OCI-LY1 (cell line): ENCODE data around the gene MB.

Experiments used
- H2AFZ ChIP-seq: fragments of 200-600 bp; sonication (generic), shearing (Covaris generic); 2 replicates; pipeline ENCODE4 v1.6.0; 2014; ENCODE audit warnings: antibody characterized with exemption, mild to moderate bottlenecking, low read length
- H3F3A ChIP-seq: fragments of 200-600 bp; sonication (generic), shearing (Covaris generic); 2 replicates; pipeline ENCODE4 v1.6.0; 2014; ENCODE audit warnings: mild to moderate bottlenecking, antibody characterized with exemption, low read length, moderate library complexity; ENCODE audit not compliant: insufficient read depth
- H3K27ac ChIP-seq: fragments of 200-600 bp; sonication (generic); 2 replicates; pipeline ENCODE4 v1.5.1; 2014; ENCODE audit warnings: low read length, mixed run types, mild to moderate bottlenecking, low read depth; ENCODE audit not compliant: poor library complexity, severe bottlenecking
- H3K27me3 ChIP-seq: fragments of 200-600 bp; sonication (generic); 2 replicates; pipeline ENCODE4 v1.6.0; 2014; ENCODE audit warnings: antibody characterized with exemption, mild to moderate bottlenecking, low read length, moderate library complexity; ENCODE audit not compliant: insufficient read depth
- H3K36me3 ChIP-seq: fragments of 200-600 bp; sonication (generic); 2 replicates; pipeline ENCODE4 v1.6.1; 2014; ENCODE audit warnings: mild to moderate bottlenecking, antibody characterized with exemption, low read length, moderate library complexity, mixed read lengths; ENCODE audit not compliant: insufficient read depth
- H3K4me1 ChIP-seq: fragments of 200-600 bp; sonication (generic); 2 replicates; pipeline ENCODE4 v1.5.1; 2014; ENCODE audit warnings: mild to moderate bottlenecking, low read length, moderate library complexity; ENCODE audit not compliant: insufficient read depth, severe bottlenecking
- H3K4me2 ChIP-seq: fragments of 200-600 bp; sonication (generic), shearing (Covaris generic); 2 replicates; pipeline ENCODE4 v1.6.1; 2014; ENCODE audit warnings: low read length
- H3K4me3 ChIP-seq: fragments of 200-600 bp; sonication (generic); 2 replicates; pipeline ENCODE4 v1.5.1; 2014; ENCODE audit warnings: low read length, low read depth, mild to moderate bottlenecking, mixed read lengths; ENCODE audit not compliant: poor library complexity, severe bottlenecking
- H3K79me2 ChIP-seq: fragments of 200-600 bp; shearing (Covaris generic); 2 replicates; pipeline ENCODE4 v1.6.1; 2016; ENCODE audit warnings: mixed run types, low read length, mixed read lengths; ENCODE audit not compliant: insufficient read depth
- H3K9ac ChIP-seq: fragments of 200-600 bp; sonication (generic), shearing (Covaris generic); 2 replicates; pipeline ENCODE4 v1.6.1; 2014; ENCODE audit warnings: mild to moderate bottlenecking, low read length, mixed read lengths
- H3K9me2 ChIP-seq: fragments of 200-600 bp; sonication (generic), shearing (Covaris generic); 2 replicates; pipeline ENCODE4 v1.6.1; 2014; ENCODE audit warnings: low read depth, mild to moderate bottlenecking, low read length, mixed read lengths
- H3K9me3 ChIP-seq: fragments of 200-600 bp; shearing (Covaris generic); 2 replicates; pipeline ENCODE4 v1.6.1; 2014; ENCODE audit warnings: low read length, mixed read lengths
- H4K20me1 ChIP-seq: fragments of 200-600 bp; sonication (generic), shearing (Covaris generic); 2 replicates; pipeline ENCODE4 v1.6.0; 2016; ENCODE audit warnings: mild to moderate bottlenecking, low read length; ENCODE audit not compliant: insufficient read depth
- EZH2 ChIP-seq: fragments of 200-600 bp; sonication (generic), shearing (Covaris generic); IDR thresholded peaks from 2 replicates; pipeline ENCODE4 v1.8.0; 2017; ENCODE audit warnings: borderline replicate concordance, mixed run types, mild to moderate bottlenecking, antibody characterized with exemption, low read length, moderate library complexity, mixed read lengths
- TF ChIP-seq, protein P1 (sequence below): fragments of 200-600 bp; sonication (generic), shearing (Covaris generic); IDR thresholded peaks from 2 replicates; pipeline ENCODE4 v1.5.1; 2017; ENCODE audit warnings: mild to moderate bottlenecking, antibody characterized with exemption, low read length, moderate library complexity, mixed read lengths

The MB gene

DNA sequence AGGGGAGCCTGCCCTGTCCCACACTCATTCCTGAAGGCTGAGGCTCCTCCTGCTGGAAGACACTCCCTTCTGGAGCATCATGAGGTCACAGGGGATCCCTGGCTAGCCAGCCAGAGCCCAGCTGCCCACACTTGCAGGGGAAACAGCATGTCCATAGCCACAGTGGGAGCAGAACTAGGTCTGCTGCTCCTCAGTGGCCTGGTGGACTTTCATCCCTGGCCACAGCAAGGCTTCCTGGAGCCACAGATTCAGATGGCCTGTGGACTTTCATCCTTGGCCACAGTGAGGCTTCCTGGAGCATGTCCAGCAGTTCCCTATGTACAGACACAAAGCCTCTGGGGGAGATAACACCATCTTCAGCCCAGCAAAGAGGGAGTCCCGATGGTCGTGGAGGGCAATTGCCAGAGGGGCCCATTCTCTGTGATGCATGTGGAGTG, 25.2 kb upstream of the MB start:
- H3K4me1 ChIP-seq = peaks cover 20% of the 10 kb centered on the region
- no peak overlapping the region for H3K27ac ChIP-seq
- H3K9me3 ChIP-seq = no peaks in the 10 kb centered on the region
- H3K4me2 ChIP-seq = no peak overlapping the region
- H3K36me3 ChIP-seq = no peaks in the 10 kb centered on the region
- H3K4me3 ChIP-seq = no peak overlapping the region
- TF ChIP-seq, protein P1, sequence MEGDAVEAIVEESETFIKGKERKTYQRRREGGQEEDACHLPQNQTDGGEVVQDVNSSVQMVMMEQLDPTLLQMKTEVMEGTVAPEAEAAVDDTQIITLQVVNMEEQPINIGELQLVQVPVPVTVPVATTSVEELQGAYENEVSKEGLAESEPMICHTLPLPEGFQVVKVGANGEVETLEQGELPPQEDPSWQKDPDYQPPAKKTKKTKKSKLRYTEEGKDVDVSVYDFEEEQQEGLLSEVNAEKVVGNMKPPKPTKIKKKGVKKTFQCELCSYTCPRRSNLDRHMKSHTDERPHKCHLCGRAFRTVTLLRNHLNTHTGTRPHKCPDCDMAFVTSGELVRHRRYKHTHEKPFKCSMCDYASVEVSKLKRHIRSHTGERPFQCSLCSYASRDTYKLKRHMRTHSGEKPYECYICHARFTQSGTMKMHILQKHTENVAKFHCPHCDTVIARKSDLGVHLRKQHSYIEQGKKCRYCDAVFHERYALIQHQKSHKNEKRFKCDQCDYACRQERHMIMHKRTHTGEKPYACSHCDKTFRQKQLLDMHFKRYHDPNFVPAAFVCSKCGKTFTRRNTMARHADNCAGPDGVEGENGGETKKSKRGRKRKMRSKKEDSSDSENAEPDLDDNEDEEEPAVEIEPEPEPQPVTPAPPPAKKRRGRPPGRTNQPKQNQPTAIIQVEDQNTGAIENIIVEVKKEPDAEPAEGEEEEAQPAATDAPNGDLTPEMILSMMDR = no peak
- TF ChIP-seq EZH2 = no peak
- H3K27me3 ChIP-seq = no peaks in the 10 kb centered on the region
- H3K9me2 ChIP-seq = no peaks in the 10 kb centered on the region
- no peak overlapping the region for H2AFZ ChIP-seq
- H4K20me1 ChIP-seq = no peaks in the 10 kb centered on the region
- H3F3A ChIP-seq = no peaks in the 10 kb centered on the region
- H3K9ac ChIP-seq = no peak overlapping the region
- no peaks in the 10 kb centered on the region for H3K79me2 ChIP-seq

DNA sequence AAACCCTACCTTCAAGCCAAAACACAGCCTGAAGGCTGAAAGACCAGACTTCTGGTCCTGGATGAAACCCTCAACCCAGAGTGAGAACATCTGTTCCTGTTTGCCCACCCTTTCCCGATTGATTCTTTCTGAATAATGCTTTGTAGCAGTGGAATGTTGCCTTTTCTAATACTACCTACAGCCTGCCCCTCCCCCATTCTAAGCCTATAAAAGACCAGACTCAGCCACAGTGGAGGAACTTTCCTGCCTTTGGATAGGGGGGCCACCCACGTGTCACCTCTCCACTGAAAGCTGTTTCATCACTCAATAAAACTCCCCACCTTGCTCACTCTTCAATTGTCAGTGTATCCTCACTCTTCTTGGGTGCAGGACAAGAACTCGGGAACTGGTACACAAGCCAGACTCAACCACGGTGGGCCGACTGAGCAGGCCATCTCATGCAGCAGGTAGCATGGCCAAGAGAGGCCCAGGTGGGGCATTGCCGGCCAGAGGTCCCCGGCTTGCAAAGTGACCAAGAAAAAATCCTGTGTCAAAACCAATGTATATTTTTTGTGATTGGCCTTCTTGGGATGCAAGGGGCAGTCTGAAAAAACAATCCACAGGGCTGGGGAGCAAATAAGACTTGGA, 24.5 kb upstream of the MB start:
- no peaks in the 10 kb centered on the region for H3F3A ChIP-seq
- H3K9me3 ChIP-seq = no peaks in the 10 kb centered on the region
- no peak overlapping the region for H3K9ac ChIP-seq
- H3K27me3 ChIP-seq = no peaks in the 10 kb centered on the region
- no peak overlapping the region for H2AFZ ChIP-seq
- no peaks in the 10 kb centered on the region for H4K20me1 ChIP-seq
- no peak overlapping the region for H3K27ac ChIP-seq
- no peak overlapping the region for H3K4me3 ChIP-seq
- peaks cover 13% of the 10 kb centered on the region for H3K4me1 ChIP-seq
- no peak for TF ChIP-seq EZH2
- TF ChIP-seq, protein P1 = no peak
- H3K79me2 ChIP-seq = no peaks in the 10 kb centered on the region
- H3K36me3 ChIP-seq = no peaks in the 10 kb centered on the region
- no peak overlapping the region for H3K4me2 ChIP-seq
- no peaks in the 10 kb centered on the region for H3K9me2 ChIP-seq

DNA sequence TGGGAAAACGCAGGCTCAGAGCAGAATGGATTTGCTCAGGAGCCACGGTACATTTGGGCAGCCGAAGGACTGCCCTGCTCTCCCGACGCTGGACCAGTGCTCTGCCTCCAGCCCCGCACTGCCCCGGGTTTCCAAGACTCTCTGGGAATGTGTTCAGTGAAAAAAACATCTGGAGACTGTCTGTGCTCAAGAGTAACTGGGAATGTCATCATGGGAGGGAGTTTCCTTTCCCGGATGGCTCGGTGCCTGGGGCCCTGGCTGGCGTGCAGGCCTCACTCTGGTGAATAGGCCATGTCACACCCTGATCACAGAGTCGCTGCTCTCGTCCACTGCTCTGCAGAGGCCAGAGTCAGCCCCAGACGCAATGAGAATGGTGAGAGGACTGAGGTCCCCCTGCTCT, 21.3 kb upstream of the MB start:
- no peak overlapping the region for H2AFZ ChIP-seq
- TF ChIP-seq, protein P1 = no peak
- no peak for TF ChIP-seq EZH2

More for the DNA sequence above, 21.3 kb upstream of the MB start:
- Histone ChIP-seq H3F3A (no peaks in the 10 kb centered on the region), H3K4me3 (no peak overlapping the region), H3K9ac (no peak overlapping the region), H4K20me1 (no peaks in the 10 kb centered on the region), H3K4me1 (peaks cover 20% of the 10 kb centered on the region), H3K79me2 (no peaks in the 10 kb centered on the region), H3K27me3 (no peaks in the 10 kb centered on the region), H3K36me3 (no peaks in the 10 kb centered on the region), H3K9me3 (0 out of 2 replicates have a peak, but pooled peaks cover 3% of the 10 kb centered on the region), H3K4me2 (no peak overlapping the region), H3K27ac (no peak overlapping the region), H3K9me2 (no peaks in the 10 kb centered on the region)
